K562 (cell line): ENCODE results near the gene BTRC. TPM values are rescaled to one million over a fixed set of nuclear protein-coding genes. Genes with fewer than 3 reads are reported as not detected.
A peak's percentile ranks its signal among the peaks of the same experiment; 100 is the strongest.

Experiments used
- ARNT ChIP-seq, 2 experiments: fragments of 450-650 bp; IDR thresholded peaks; 2 replicates each; pipeline ENCODE4 v1.6.1; 2016; ENCODE audit warnings: mild to moderate bottlenecking in 1 of 2
- CBFA2T3 ChIP-seq: fragments of 450-650 bp; IDR thresholded peaks from 2 replicates; pipeline ENCODE4 v1.6.1; 2017
- CCAR2 ChIP-seq: fragments of 200-400 bp; formaldehyde crosslinking; IDR thresholded peaks from 2 replicates; pipeline ENCODE4 v1.6.1; 2017; ENCODE audit warnings: mild to moderate bottlenecking, low read depth, low read length
- CGGBP1 ChIP-seq: fragments of 250-450 bp; sonication (Bioruptor Pico); IDR thresholded peaks from 2 replicates; pipeline ENCODE4 v1.9.0; 2021; ENCODE audit warnings: mild to moderate bottlenecking
- E2F5 ChIP-seq: sonication (generic); formaldehyde crosslinking; IDR thresholded peaks from 2 replicates; pipeline ENCODE4 v1.8.0; 2022; ENCODE audit warnings: mild to moderate bottlenecking, missing genetic modification reagents
- FOXA3 ChIP-seq, 2 experiments: fragments of 450-650 bp in 1 of 2; sonication (generic) in 1 of 2; formaldehyde crosslinking; IDR thresholded peaks in 1 of 2; conservative IDR thresholded peaks in 1 of 2; 2 replicates each; pipeline versions ENCODE4 v1.4.0 to v1.8.0; 2020 to 2022; ENCODE audit warnings: mild to moderate bottlenecking in 2 of 2, missing genetic modification reagents in 1 of 2
- HNRNPK ChIP-seq: fragments of 200-400 bp; formaldehyde crosslinking; IDR thresholded peaks from one replicate; pipeline ENCODE4 v1.6.1; 2018; ENCODE audit warnings: mild to moderate bottlenecking, low read depth, low read length; ENCODE audit not compliant: poor library complexity, severe bottlenecking
- JUNB ChIP-seq: fragments of 450-650 bp; formaldehyde crosslinking; conservative IDR thresholded peaks from 2 replicates; pipeline ENCODE4 v1.4.0; 2020; ENCODE audit warnings: mild to moderate bottlenecking
- MAZ ChIP-seq, 2 experiments: fragments of 450-650 bp in 1 of 2; sonication (generic) in 1 of 2; formaldehyde crosslinking; IDR thresholded peaks in 1 of 2; conservative IDR thresholded peaks in 1 of 2; 2 replicates each; pipeline versions ENCODE4 v1.4.0 to v1.5.0; 2020; ENCODE audit warnings: mild to moderate bottlenecking in 1 of 2, missing genetic modification reagents in 1 of 2
- MCM2 ChIP-seq: fragments of 450-650 bp; IDR thresholded peaks from 2 replicates; pipeline ENCODE4 v1.6.1; 2017; ENCODE audit warnings: low read depth, mild to moderate bottlenecking
- NCOA1 ChIP-seq: fragments of 450-650 bp; IDR thresholded peaks from 2 replicates; pipeline ENCODE4 v1.6.1; 2016; ENCODE audit warnings: low read depth
- PKNOX1 ChIP-seq: fragments of 450-650 bp; IDR thresholded peaks from 2 replicates; pipeline ENCODE4 v1.6.1; 2016
- PRPF4 ChIP-seq: fragments of 200-400 bp; formaldehyde crosslinking; IDR thresholded peaks from one replicate; pipeline ENCODE4 v1.6.1; 2017; ENCODE audit warnings: low read length, low read depth, mild to moderate bottlenecking; ENCODE audit not compliant: insufficient read depth, poor library complexity, severe bottlenecking
- PYGO2 ChIP-seq: fragments of 450-650 bp; IDR thresholded peaks from 2 replicates; pipeline ENCODE4 v1.6.1; 2016; ENCODE audit warnings: mild to moderate bottlenecking, missing genetic modification characterization, moderate library complexity, missing compliant biosample characterization
- SAFB ChIP-seq: fragments of 200-400 bp; formaldehyde crosslinking; IDR thresholded peaks from 2 replicates; pipeline ENCODE4 v1.6.1; 2017; ENCODE audit warnings: low read depth, low read length, borderline replicate concordance
- SMAD4 ChIP-seq: fragments of 250-450 bp; sonication (Bioruptor Pico); conservative IDR thresholded peaks from 2 replicates; pipeline ENCODE4 v1.8.0; 2021; ENCODE audit warnings: inconsistent platforms, mild to moderate bottlenecking, moderate library complexity
- THAP12 ChIP-seq: fragments of 250-450 bp; sonication (Bioruptor Pico); IDR thresholded peaks from 2 replicates; pipeline ENCODE4 v1.9.0; 2021; ENCODE audit warnings: mild to moderate bottlenecking, inconsistent platforms
- ZKSCAN1 ChIP-seq: fragments of 150-350 bp; IDR thresholded peaks from 2 replicates; pipeline ENCODE4 v1.6.1; 2016; ENCODE audit warnings: low read depth, low read length
- ZNF274 ChIP-seq: IDR thresholded peaks from 2 replicates; pipeline ENCODE4 v1.6.1; 2011; ENCODE audit warnings: low read depth, mild to moderate bottlenecking, low read length, moderate library complexity, borderline replicate concordance
- ZNF766 ChIP-seq: fragments of 200-800 bp; sonication (Bioruptor generic); conservative IDR thresholded peaks from 2 replicates; pipeline ENCODE4 v1.6.1; 2016; ENCODE audit warnings: missing genetic modification characterization, missing compliant biosample characterization
- ZNF830 ChIP-seq: fragments of 250-450 bp; sonication (Bioruptor Pico); IDR thresholded peaks from 2 replicates; pipeline ENCODE4 v1.5.0; 2021; ENCODE audit warnings: mild to moderate bottlenecking
- polyA plus RNA-seq, 8 experiments: library from polyadenylated mRNA; depleted of rRNA in 4 of 8; stranded (reverse) in 5 of 8; unstranded in 3 of 8; fragments of >200 nt; fragmentation: Nextera tagmentation in 2 of 8; fragmentation: Illumina TruSeq in 1 of 8; extraction: Ambion mirVana in 2 of 8; extraction: Trizol in 1 of 8; gene quantifications; 2 replicates each; pipeline versions ENCODE4 v1.2.1 to v1.2.3, GENCODE V29; 2011 to 2014; ENCODE audit warnings: inconsistent platforms in 1 of 8, missing spikeins in 1 of 8
- total RNA-seq, 7 experiments: library from RNA; depleted of rRNA in 6 of 7; stranded (reverse); fragments of >200 nt in 6 of 7; fragmentation: Illumina TruSeq in 2 of 7; extraction: Trizol in 2 of 7; gene quantifications; 2 replicates each; pipeline versions ENCODE4 v1.2.1 to v1.2.3, GENCODE V29; 2011 to 2021; ENCODE audit warnings: low replicate concordance in 1 of 7

The BTRC gene
- total and polyA plus RNA-seq, 9 of the 15 experiments (the other 6 are each of a cell fraction or from before 2014, with no cell fraction given): 1.6 to 15.4 (median 7.0) TPM

GRCh38 chr10:101450277-101451080 is 96.5 kb downstream of the BTRC start (continued):
- TF ChIP-seq E2F5: no peak
- no peak for TF ChIP-seq NCOA1
- TF ChIP-seq CGGBP1 (CRISPR knock-in tag): no peak
- no peak for TF ChIP-seq SAFB
- TF ChIP-seq PYGO2 (tag): no peak
- no peak for TF ChIP-seq MAZ (CRISPR knock-in tag; conservative IDR thresholded peaks at IDR 0.05 in 1 of 2, IDR thresholded peaks at IDR 0.05 in 1 of 2)
- no peak for TF ChIP-seq PRPF4
- no peak for TF ChIP-seq JUNB (CRISPR knock-in tag)
- no peak for TF ChIP-seq ZKSCAN1
- TF ChIP-seq HNRNPK: no peak
- TF ChIP-seq PKNOX1: peak; percentile 41; the same call in 1 of the 2 replicates
- no peak for TF ChIP-seq ZNF274
- peak in 1 of 2 experiments; percentile 51; a peak in 1 of 4 replicates for TF ChIP-seq ARNT (IDR thresholded peaks at IDR 0.05)
- TF ChIP-seq SMAD4 (CRISPR knock-in tag): no peak
- peak; percentile 86 for TF ChIP-seq CBFA2T3
- TF ChIP-seq THAP12: no peak
- TF ChIP-seq CCAR2: no peak
- TF ChIP-seq ZNF830 (CRISPR knock-in tag): no peak
- TF ChIP-seq MCM2: no peak
- 0 out of 2 replicates have a peak, but pooled peaks have one; percentile 36 for TF ChIP-seq ZNF766
- peak in 1 of 2 experiments; percentile 18; a peak in 1 of 4 replicates for TF ChIP-seq FOXA3 (CRISPR knock-in tag; conservative IDR thresholded peaks at IDR 0.05 in 1 of 2, IDR thresholded peaks at IDR 0.05 in 1 of 2)
- TF ChIP-seq, all 486 proteins: peak for 54
